Osteocyte (in vitro differentiated cells): ENCODE results near the gene EBP. TPM values are rescaled to one million over a fixed set of nuclear protein-coding genes. Genes with fewer than 3 reads are reported as not detected.

ENCODE experiments used
- DNase-seq: peaks from one replicate; pipeline ENCODE4 v3.0.0; 2021; ENCODE audit warnings: mixed read lengths; ENCODE audit not compliant: unreplicated experiment; ENCODE audit errors: extremely low spot score
- H3K27ac Mint-ChIP-seq: one replicate; pipeline ENCODE4 v1.8.0; 2021; ENCODE audit warnings: mild to moderate bottlenecking, mixed read lengths; ENCODE audit not compliant: unreplicated experiment
- H3K27me3 Mint-ChIP-seq: one replicate; pipeline ENCODE4 v1.8.0; 2021; ENCODE audit warnings: mixed read lengths; ENCODE audit not compliant: unreplicated experiment
- H3K36me3 Mint-ChIP-seq: one replicate; pipeline ENCODE4 v1.8.0; 2021; ENCODE audit warnings: mixed read lengths; ENCODE audit not compliant: unreplicated experiment
- H3K4me1 Mint-ChIP-seq: one replicate; pipeline ENCODE4 v1.8.0; 2021; ENCODE audit warnings: mixed read lengths; ENCODE audit not compliant: unreplicated experiment
- H3K4me3 Mint-ChIP-seq: one replicate; pipeline ENCODE4 v1.8.0; 2021; ENCODE audit warnings: mild to moderate bottlenecking, moderate library complexity, mixed read lengths; ENCODE audit not compliant: unreplicated experiment
- H3K9me3 Mint-ChIP-seq: one replicate; pipeline ENCODE4 v1.8.0; 2021; ENCODE audit warnings: mixed read lengths; ENCODE audit not compliant: unreplicated experiment
- total RNA-seq: library from RNA; stranded (reverse); gene quantifications from 2 replicates; pipeline ENCODE4 v1.2.1, GENCODE V29; 2021
- TF ChIP-seq, protein P1 (sequence below): fragments of 200-600 bp; sonication (generic); IDR thresholded peaks from 2 replicates; pipeline ENCODE4 v1.5.0; 2021; ENCODE audit warnings: antibody characterized with exemption, mild to moderate bottlenecking, moderate library complexity

EBP gene
- total RNA-seq, 1 donor from 2014 or later, result 42.5 TPM

DNA sequence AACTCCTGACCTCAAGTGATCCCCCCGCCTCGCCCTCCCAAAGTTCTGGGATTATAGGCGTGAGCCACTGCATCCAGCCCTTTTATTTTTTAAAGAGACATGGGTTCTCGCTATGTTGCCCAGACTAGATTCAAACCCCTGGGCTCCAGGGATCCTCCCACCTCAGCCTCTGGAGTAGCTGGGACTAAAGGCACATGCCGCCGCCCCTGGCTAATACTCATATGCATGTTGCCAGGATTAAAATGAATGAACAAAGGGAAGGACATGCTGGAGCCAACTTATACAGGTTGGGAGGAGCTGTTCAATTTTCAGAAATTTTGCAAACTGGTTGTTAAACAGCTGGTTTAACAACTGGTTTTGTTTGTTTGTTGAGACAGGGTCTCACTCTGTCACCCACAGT lies 47.0 kb upstream of the EBP start:
- Mint-ChIP-seq H3K27ac (peak overlapping the region; percentile 21), H3K27me3 (no peaks in the 10 kb centered on the region), H3K4me3 (no peak overlapping the region), H3K4me1 (peaks cover 32% of the 10 kb centered on the region), H3K36me3 (no peaks in the 10 kb centered on the region), H3K9me3 (peaks cover 7% of the 10 kb centered on the region)
- DNase-seq, result no peak
- TF ChIP-seq, protein P1, sequence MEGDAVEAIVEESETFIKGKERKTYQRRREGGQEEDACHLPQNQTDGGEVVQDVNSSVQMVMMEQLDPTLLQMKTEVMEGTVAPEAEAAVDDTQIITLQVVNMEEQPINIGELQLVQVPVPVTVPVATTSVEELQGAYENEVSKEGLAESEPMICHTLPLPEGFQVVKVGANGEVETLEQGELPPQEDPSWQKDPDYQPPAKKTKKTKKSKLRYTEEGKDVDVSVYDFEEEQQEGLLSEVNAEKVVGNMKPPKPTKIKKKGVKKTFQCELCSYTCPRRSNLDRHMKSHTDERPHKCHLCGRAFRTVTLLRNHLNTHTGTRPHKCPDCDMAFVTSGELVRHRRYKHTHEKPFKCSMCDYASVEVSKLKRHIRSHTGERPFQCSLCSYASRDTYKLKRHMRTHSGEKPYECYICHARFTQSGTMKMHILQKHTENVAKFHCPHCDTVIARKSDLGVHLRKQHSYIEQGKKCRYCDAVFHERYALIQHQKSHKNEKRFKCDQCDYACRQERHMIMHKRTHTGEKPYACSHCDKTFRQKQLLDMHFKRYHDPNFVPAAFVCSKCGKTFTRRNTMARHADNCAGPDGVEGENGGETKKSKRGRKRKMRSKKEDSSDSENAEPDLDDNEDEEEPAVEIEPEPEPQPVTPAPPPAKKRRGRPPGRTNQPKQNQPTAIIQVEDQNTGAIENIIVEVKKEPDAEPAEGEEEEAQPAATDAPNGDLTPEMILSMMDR, result no peak

DNA sequence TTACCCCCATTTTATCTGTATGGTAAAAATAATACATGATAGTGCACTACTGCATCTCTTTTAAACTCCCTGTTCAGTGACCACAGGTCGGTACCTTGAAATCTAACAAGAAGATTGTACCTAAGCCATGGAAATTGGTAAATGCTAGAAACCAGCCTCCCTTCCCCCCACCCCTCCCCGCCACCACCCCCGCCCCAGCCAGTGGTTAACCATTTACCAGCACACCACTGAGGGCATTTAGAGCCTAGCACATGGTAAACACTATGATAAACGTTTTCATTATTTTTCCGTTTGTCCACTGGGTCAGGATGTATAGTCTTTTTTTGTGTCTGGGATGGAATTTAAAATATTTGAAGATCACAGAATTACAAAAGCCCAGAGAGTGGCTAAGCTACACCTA lies 46.3 kb upstream of the EBP start:
- Mint-ChIP-seq H3K36me3 (no peaks in the 10 kb centered on the region), H3K27ac (peak overlapping the region; percentile 80)
- DNase-seq, result no peak

DNA sequence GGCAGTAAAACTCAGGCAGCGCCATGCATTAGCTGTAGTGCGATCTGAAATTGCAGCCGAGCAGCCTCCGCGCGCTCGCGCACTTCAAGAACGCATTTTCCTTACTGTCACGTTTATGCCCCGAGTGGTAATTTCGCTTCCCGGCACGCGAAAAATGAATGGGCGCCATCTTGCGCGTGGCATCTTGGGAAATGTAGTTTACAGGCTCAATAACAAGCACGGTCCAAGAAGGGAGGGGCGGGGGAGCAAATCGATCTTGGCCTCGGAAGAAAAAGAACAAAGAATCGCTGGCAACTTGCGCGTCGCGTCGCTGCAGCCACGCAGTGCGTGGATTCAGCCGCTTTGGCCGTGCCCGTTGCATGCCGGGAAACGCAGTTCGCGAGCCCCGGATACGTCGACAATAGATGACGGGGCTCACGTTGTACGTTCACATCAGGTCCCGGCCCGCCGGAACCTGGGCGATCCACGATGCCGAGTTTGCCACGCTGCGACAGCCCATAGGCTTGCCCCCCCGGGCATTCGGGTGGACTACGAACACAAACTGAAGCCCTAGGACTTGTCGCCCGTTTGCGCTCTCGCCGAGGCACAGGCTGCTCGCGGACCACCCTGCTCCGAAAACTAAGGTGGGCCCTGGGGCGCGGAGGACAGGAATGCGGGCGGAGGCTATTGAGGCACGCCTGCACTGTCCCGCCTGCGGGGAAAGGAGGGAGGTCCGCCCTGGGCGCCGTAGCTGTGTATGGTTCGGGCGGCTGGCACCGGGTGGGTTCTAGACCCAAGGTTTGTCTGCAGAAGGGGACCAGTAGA lies 45.6 kb upstream of the EBP start, which contains the start of gene FTSJ1:
Gene FTSJ1 (plus strand): TSS at position 426 of the 804 bp plus-strand sequence. CDS start 1,849 bp downstream, outside the sequence.
- no peaks in the 10 kb centered on the region for H3K27me3 Mint-ChIP-seq
- peaks cover 32% of the 10 kb centered on the region for H3K4me1 Mint-ChIP-seq
- TF ChIP-seq, protein P1, result no peak
- peak; percentile 94 for DNase-seq
- H3K9me3 Mint-ChIP-seq, result peaks cover 7% of the 10 kb centered on the region
- peak within 1 kb of the TSS; percentile 90 for H3K4me3 Mint-ChIP-seq
- H3K27ac Mint-ChIP-seq, result peak within 1 kb of the TSS; percentile 80
- no peaks in the 10 kb centered on the region for H3K36me3 Mint-ChIP-seq

More for the DNA sequence above, 46.3 kb upstream of the EBP start:
- H3K27me3 Mint-ChIP-seq, result no peaks in the 10 kb centered on the region
- peaks cover 7% of the 10 kb centered on the region for H3K9me3 Mint-ChIP-seq
- TF ChIP-seq, protein P1, result no peak
- peak overlapping the region; percentile 90 for H3K4me3 Mint-ChIP-seq
- peaks cover 32% of the 10 kb centered on the region for H3K4me1 Mint-ChIP-seq

DNA sequence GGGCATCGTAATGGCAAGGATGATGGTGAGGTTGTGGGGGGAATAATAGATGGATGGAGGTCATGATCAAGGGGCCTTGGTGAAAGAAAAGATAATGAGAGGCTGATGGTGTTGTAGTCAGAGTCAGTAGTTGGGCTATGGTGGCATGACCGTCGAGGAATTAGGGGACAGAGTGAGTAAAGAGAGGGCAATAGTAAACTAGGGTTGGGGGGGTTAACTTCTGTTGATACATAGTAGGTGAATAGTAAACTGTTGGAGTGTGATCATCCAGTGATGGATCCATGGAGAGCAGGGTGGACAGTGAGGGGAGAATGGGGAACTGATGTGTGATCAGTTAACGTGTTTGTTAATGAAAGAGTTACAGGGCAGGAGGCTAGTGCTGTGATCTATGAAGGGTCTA lies 44.7 kb upstream of the EBP start:
- Mint-ChIP-seq H3K9me3 (peaks cover 7% of the 10 kb centered on the region), H3K27ac (peak overlapping the region; percentile 80)

More for the DNA sequence above, 44.7 kb upstream of the EBP start:
- TF ChIP-seq, protein P1, result no peak
- no peak for DNase-seq
- H3K4me1 Mint-ChIP-seq, result peaks cover 32% of the 10 kb centered on the region
- peak overlapping the region; percentile 90 for H3K4me3 Mint-ChIP-seq
- H3K36me3 Mint-ChIP-seq, result peaks cover 3% of the 10 kb centered on the region
- no peaks in the 10 kb centered on the region for H3K27me3 Mint-ChIP-seq
